ENCODE measurements around the gene RXRB. TPM values are rescaled to one million over a fixed set of nuclear protein-coding genes. Genes with fewer than 3 reads are reported as not detected.
"Not testable (repeated sequence)": the region's sequence is repeated elsewhere in the genome, so short reads cannot be mapped to it uniquely, and the experiment has no call there.

The RXRB gene
- total RNA-seq, 2 experiments from 2014 or later = 42.9 to 45.0 TPM

DNA sequence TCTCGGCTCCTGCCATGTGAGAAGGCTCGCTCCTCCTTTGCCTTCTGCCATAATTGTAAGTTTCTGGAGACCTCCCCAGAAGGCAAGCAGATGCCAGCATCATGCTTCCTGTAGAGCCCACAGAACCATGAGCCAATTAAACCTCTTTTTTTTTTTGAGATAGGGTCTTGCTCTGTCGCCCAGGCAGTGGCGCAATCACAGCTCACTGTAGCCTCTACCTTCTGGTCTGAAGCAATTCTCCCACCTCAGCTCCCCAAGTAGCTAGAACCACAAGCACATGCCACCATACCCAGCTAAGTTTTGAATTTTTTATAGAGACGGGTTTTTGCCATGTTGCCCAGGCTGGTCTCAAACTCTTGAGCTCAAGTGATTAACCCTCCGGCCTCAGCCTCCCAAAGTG, 36.4 kb upstream of the RXRB start:
- no peak overlapping the region for H3K4me3 ChIP-seq (ENCODE audit: low read length)
- H3K36me3 ChIP-seq (ENCODE audit: insufficient read depth, low read length) = no peaks in the 10 kb centered on the region
- DNase-seq (no peak), ATAC-seq (ENCODE audit: poor library complexity) (no peak)
- intact Hi-C loops (cut with DNase I, micrococcal nuclease) = no loop called here
- Mint-ChIP-seq H3K4me3 (no peak overlapping the region), H3K27ac (no peak overlapping the region), H3K36me3 (ENCODE audit: low read depth) (no peaks in the 10 kb centered on the region), H3K27me3 (peaks cover 36% of the 10 kb centered on the region), H3K4me1 (ENCODE audit: low read depth) (peaks cover 8% of the 10 kb centered on the region), H3K9me3 (no peaks in the 10 kb centered on the region)
- TF ChIP-seq, protein P1, sequence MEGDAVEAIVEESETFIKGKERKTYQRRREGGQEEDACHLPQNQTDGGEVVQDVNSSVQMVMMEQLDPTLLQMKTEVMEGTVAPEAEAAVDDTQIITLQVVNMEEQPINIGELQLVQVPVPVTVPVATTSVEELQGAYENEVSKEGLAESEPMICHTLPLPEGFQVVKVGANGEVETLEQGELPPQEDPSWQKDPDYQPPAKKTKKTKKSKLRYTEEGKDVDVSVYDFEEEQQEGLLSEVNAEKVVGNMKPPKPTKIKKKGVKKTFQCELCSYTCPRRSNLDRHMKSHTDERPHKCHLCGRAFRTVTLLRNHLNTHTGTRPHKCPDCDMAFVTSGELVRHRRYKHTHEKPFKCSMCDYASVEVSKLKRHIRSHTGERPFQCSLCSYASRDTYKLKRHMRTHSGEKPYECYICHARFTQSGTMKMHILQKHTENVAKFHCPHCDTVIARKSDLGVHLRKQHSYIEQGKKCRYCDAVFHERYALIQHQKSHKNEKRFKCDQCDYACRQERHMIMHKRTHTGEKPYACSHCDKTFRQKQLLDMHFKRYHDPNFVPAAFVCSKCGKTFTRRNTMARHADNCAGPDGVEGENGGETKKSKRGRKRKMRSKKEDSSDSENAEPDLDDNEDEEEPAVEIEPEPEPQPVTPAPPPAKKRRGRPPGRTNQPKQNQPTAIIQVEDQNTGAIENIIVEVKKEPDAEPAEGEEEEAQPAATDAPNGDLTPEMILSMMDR (IDR thresholded peaks at IDR 0.05) = no peak
- H3K27me3 ChIP-seq (ENCODE audit: control insufficient read depth in 1 of 2, insufficient read depth in 2 of 2, low read length in 2 of 2) = peaks cover 11% of the 10 kb centered on the region in 2 experiments
- POLR2A ChIA-PET = no interaction called here
- no peak overlapping the region for H3K27ac ChIP-seq (ENCODE audit: low read depth in 1 of 2, low read length in 2 of 2)
- H3K9me3 ChIP-seq (ENCODE audit: control insufficient read depth in 1 of 2, insufficient read depth in 1 of 2, low read length in 2 of 2) = no peaks in the 10 kb centered on the region
- CTCF ChIA-PET = interaction anchor here (0.7 kb wide), 1 partner anchor 971 kb away, joined by 3 read pairs; no protein-coding TSS in a partner anchor
- no peaks in the 10 kb centered on the region for H3K4me1 ChIP-seq (ENCODE audit: insufficient read depth, low read length)

DNA sequence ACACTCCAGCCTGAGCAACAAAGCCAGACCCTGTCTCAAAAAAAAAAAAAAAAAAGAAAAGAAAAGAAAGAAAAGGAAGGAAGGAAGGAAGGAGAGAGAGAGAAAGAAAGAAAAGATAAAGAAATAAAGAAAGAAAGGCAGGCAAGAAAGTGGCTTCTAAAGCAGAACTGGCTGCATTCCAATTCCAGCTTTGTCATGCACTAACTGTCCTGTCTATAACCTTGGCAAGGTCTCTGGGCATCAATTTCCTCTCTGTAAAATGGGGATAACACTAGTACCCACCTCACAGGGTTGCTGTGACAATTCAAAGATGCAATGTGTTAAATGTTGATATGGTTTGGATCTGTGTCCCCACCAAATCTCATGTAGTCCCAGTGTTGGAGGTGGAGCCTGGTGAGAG, 35.9 kb upstream of the RXRB start:
- H3K27ac ChIP-seq (ENCODE audit: low read depth in 1 of 2, low read length in 2 of 2) = no peak overlapping the region
- Mint-ChIP-seq H3K9me3 (no peaks in the 10 kb centered on the region), H3K4me1 (ENCODE audit: low read depth) (peaks cover 5% of the 10 kb centered on the region), H3K36me3 (ENCODE audit: low read depth) (no peaks in the 10 kb centered on the region), H3K4me3 (no peak overlapping the region), H3K27ac (no peak overlapping the region), H3K27me3 (peaks cover 41% of the 10 kb centered on the region)
- CTCF ChIA-PET = interaction anchor here (0.6 to 0.7 kb wide), 2 partner anchors 442 to 971 kb away, joined by 3 read pairs; no protein-coding TSS in a partner anchor
- POLR2A ChIA-PET = no interaction called here
- peaks cover 11% of the 10 kb centered on the region in 2 experiments for H3K27me3 ChIP-seq (ENCODE audit: control insufficient read depth in 1 of 2, insufficient read depth in 2 of 2, low read length in 2 of 2)
- intact Hi-C loops (cut with DNase I, micrococcal nuclease) = no loop called here
- no peaks in the 10 kb centered on the region for H3K36me3 ChIP-seq (ENCODE audit: insufficient read depth, low read length)
- H3K4me1 ChIP-seq (ENCODE audit: insufficient read depth, low read length) = no peaks in the 10 kb centered on the region
- ATAC-seq (ENCODE audit: poor library complexity) = no peak
- no peak for DNase-seq
- H3K4me3 ChIP-seq (ENCODE audit: low read length) = no peak overlapping the region
- TF ChIP-seq, protein P1 (IDR thresholded peaks at IDR 0.05) = no peak
- no peaks in the 10 kb centered on the region for H3K9me3 ChIP-seq (ENCODE audit: control insufficient read depth in 1 of 2, insufficient read depth in 1 of 2, low read length in 2 of 2)

DNA sequence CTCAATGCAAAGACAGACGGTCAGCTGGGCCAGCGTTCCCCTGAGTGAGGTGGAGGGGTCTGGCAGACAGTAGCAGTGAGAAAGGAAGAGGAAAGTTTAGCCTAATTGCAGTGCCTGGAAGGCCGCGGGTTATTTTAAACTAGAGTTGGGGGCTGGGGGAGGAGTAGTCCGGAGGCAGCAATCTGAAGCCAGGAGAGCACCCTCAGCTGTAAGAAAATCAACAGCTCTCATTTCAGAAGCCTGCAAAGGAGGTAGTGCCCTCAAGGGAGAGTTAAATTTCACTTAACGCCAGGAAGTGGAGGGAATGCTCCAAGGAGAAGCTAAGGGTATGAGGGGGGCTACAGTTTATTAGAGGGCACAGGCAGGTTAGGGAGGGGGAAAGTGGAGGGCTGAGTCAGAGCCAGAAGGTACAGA, 34.8 kb upstream of the RXRB start:
- Histone ChIP-seq H3K27me3 (ENCODE audit: control insufficient read depth in 1 of 2, insufficient read depth in 2 of 2, low read length in 2 of 2) (peaks cover 11% of the 10 kb centered on the region in 2 experiments), H3K27ac (ENCODE audit: low read depth in 1 of 2, low read length in 2 of 2) (no peak overlapping the region), H3K9me3 (ENCODE audit: control insufficient read depth in 1 of 2, insufficient read depth in 1 of 2, low read length in 2 of 2) (no peaks in the 10 kb centered on the region), H3K36me3 (ENCODE audit: insufficient read depth, low read length) (no peaks in the 10 kb centered on the region), H3K4me3 (ENCODE audit: low read length) (no peak overlapping the region), H3K4me1 (ENCODE audit: insufficient read depth, low read length) (no peaks in the 10 kb centered on the region)
- Mint-ChIP-seq H3K27me3 (peaks cover 47% of the 10 kb centered on the region), H3K36me3 (ENCODE audit: low read depth) (no peaks in the 10 kb centered on the region), H3K27ac (no peak overlapping the region), H3K4me1 (ENCODE audit: low read depth) (peaks cover 2% of the 10 kb centered on the region), H3K4me3 (no peak overlapping the region), H3K9me3 (no peaks in the 10 kb centered on the region)
- intact Hi-C loops (cut with DNase I, micrococcal nuclease) = no loop called here
- ChIA-PET CTCF (no interaction called here), POLR2A (interaction anchor here (0.6 kb wide), 1 partner anchor 836 kb away, joined by 4 read pairs; no protein-coding TSS in a partner anchor)
- ATAC-seq (ENCODE audit: poor library complexity) (no peak), DNase-seq (no peak)
- TF ChIP-seq, protein P1 (IDR thresholded peaks at IDR 0.05) = no peak

DNA sequence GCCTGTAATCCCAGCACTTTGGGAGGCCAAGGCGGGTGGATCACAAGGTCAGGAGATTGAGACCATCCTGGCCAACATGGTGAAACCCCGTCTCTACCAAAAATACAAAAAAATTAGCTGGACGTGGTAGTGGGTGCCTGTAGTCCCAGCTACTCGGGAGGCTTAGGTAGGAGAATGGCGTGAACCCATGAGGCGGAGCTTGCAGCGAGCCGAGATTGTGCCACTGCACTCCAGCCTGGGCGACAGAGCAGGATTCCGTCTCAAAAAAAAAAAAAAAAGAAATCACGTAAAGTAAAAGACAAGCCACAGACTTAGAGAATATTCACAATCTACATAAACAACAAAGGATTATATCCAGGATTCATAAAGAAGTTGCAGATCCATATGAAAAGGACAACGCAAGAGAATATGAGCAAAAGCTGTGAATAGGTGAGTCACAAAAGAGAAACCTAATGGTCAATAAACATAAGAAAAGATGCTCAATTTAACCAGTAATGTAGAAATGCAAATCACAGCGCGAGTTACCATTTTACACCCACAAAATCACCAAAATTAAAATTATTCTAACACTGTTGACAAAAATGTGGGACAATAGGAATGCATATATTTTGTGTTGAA, 26.1 kb upstream of the RXRB start:
- H3K9me3 Mint-ChIP-seq; H3K36me3 Mint-ChIP-seq (ENCODE audit: low read depth); H3K4me1 ChIP-seq (ENCODE audit: insufficient read depth, low read length); DNase-seq; H3K36me3 ChIP-seq (ENCODE audit: insufficient read depth, low read length); H3K27ac Mint-ChIP-seq; H3K4me1 Mint-ChIP-seq (ENCODE audit: low read depth); H3K27ac ChIP-seq (ENCODE audit: low read depth in 1 of 2, low read length in 2 of 2); H3K4me3 Mint-ChIP-seq; POLR2A ChIA-PET; ATAC-seq (ENCODE audit: poor library complexity); H3K4me3 ChIP-seq (ENCODE audit: low read length); H3K27me3 ChIP-seq (ENCODE audit: control insufficient read depth in 1 of 2, insufficient read depth in 2 of 2, low read length in 2 of 2); H3K9me3 ChIP-seq (ENCODE audit: control insufficient read depth in 1 of 2, insufficient read depth in 1 of 2, low read length in 2 of 2); intact Hi-C loops (cut with DNase I, micrococcal nuclease): not testable (repeated sequence)
- H3K27me3 Mint-ChIP-seq = peaks cover 44% of the 10 kb centered on the region
- CTCF ChIA-PET = interaction anchor here (0.6 to 0.8 kb wide), 2 partner anchors 22 to 141 kb away, joined by 3 to 5 read pairs; no protein-coding TSS in a partner anchor
